CD4-positive, alpha-beta T cell treated with Interleukin-10 for 1 hour (primary cell): ENCODE data around the gene POU6F2.
A peak's percentile ranks its signal among the peaks of the same experiment; 100 is the strongest.

Source experiments
- DNase-seq: peaks from one replicate; pipeline ENCODE4 v3.0.0-alpha.2; 2020

The POU6F2 gene

DNA sequence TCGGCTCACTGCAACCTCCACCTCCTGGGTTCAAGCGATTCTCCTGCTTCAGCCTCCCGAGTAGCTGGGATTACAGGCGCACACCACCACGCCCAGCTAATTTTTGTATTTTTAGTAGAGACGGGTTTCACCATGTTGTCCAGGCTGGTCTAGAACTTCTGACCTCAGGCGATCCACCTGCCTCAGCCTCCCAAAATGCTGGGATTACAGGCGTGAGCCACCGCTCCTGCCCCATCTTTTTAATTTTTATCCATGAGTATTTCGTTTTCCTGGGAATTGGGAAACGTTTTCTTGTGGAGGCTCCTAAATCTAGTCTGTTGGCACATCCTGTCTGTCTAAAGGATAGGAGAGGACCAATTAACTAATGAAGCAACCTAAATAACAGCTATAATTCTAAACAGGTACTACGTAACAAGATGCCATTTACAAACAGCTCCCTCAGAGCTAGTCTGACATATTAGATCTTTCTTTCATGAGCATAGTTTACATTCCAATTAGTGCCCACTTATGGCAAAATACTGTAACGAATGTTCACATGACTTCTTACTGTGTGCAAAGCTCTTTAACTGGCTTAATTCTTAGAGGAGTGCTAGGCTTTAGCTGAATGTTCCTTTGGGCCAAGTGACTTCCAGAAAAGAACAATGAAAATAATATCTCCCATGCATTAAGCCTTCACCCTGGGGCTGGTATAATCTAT is 437.5 kb downstream of the POU6F2 start:
- no peak for DNase-seq

DNA sequence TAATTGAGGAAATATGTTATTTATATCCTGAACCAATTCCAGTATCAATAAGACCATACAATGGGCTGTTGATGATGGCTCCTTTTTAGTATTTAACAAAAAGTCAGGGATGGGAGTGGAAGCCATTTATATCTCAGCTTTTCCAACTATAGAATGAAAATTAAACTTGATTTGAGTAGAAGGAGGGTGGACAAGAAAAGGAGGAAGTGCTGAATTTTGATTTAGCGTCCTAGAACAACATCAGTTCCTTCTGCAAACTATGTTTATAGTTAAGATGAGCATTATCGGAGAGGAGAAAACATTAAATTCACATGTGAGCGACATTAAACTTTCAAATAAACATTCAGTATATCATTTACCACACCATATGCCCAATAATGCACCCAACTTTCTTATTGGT is 439.2 kb downstream of the POU6F2 start:
- no peak for DNase-seq

DNA sequence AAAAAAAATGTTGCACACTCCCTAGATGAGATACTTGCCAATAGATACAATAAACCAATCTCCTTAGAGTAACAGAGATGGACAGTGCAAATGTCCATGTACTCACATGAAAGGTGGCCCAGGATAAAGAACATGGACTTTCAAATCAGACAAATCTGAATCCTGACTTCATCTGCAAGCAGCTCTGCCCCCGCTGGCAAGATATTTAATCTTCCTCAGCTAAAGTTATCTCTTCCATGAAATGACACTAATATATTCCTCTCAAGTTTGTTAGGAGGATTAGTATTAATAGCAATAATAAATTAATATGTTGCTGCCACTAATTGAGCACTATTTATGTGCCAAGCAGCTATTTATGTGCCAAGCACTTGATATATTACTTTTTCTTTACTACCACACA is 439.9 kb downstream of the POU6F2 start:
- no peak for DNase-seq

DNA sequence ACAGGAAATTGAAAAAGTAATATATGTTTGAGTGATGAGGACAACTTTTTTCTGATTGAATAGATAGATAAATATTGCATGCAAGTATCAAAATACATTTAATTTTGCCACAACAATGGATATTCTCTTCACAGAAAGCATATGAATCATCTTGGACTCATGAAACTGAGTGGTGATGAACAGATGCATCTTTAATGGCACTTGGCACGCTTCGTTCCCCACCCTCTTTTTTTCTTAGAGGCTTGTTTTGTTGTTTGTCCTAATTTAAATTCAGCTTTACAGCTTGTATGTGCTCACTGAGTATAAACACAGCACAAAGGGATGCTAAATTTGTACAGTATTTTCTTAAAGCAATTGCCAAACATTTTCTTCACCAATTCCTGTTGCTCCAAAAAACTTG is 443.5 kb downstream of the POU6F2 start:
- no peak for DNase-seq

DNA sequence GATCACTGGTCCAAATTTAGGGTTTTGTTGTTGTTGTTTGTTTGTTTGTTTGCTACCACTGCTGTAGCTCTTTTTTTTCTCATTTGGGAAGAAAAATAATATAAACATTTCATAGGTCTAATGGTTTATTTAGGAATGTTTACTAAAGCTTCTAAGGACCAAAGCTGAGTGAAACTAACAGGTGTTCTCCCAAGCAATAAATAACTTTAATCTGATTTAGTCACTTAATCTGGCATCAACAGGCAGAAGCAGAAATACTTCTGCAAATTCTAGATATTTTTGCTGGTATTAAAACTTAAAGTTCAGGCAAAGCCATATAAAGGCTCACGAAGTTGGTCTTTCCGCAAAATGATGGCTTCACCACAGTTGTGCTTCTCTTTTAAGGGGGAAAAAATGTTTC is 444.0 kb downstream of the POU6F2 start:
- no peak for DNase-seq

DNA sequence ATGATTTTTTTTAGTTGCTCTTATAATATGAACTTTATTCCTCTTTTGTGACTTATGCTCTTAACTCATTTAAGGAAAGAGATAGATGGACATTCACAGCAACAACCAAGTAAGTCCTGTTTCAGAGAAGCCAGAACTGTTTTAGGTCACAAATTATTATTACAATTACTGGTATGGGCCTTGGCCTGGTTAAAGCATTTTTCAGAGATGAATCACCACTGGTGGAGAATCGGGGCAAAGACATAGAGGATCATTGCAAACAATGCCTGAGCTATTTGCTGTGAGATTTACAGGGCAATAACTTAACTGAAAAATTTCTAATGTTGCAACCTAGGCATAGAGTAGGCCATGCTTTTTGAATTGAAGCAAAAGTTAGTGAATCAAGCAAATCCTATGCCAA is 450.5 kb downstream of the POU6F2 start:
- DNase-seq: no peak

DNA sequence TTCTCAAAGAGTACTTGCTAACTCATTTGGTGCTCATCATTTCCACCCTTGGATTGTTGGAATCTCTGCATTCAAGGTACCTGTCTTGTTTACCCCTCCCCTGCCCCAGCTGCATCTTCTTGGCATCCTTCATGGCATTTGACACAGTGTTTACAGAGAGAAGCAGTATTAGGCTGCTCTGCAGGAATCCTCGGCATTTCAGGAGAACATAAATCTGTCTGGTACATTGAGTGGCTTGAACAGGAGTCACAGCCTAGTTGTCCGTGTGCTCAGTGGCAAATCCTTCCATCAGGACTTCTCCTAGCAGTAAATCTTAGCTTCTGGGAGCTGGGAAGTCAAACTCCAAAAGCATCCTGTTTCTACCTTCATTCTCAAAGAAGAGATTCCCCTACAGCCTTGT is 451.7 kb downstream of the POU6F2 start:
- no peak for DNase-seq

DNA sequence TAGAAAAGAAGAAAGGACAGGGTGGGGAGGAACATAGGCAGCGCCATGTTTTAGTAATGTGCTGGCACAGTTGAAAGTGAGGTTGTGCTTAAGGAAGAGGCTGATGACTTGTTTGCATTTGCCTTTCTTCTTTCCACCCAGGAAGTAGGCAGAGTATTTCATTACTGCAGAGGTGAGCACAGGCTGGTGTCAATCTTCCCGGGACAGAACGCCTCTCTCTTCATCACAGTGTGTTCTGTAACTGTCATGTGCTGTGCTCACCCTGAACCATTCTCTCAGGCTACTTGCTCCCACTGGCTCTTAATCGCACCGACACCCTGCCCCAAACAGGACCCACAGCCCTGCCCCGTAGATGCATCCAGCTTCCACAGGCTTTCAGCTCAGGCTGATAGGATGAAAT is 452.7 kb downstream of the POU6F2 start:
- no peak for DNase-seq

DNA sequence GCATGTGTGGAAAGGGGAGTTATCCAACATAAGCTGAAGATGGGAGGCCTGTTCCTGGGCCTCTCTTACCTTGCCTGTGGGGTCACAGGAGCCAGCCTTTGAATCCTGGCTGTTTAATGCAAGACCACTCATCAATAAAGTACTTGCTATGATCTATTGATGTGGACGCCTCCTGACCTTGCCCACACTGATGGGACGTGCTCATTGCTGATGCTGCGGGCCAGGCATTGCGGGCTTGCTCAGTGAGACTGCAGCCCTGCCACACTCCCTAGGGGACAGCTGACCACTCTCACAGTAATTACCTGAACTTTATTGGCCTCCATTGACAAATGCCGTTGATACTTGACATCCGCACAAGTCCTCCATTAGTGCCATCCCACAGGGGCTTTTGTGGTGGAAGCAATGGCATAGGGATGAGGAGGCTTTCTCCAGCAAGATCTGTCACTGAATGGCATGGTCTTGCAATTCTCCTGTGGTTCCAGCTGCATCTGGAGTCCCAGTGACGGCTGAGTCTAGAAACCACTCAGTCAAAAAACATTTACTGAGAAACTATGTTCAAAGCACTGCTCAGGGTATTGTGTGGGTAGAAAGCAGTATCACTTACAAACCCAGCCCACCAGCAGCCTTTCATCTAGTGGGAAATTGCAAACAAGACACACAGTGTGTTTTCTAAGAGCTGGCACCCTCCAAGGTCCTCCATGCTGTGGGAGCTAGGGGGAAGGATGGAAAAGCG is 453.4 kb downstream of the POU6F2 start:
- no peak for DNase-seq

DNA sequence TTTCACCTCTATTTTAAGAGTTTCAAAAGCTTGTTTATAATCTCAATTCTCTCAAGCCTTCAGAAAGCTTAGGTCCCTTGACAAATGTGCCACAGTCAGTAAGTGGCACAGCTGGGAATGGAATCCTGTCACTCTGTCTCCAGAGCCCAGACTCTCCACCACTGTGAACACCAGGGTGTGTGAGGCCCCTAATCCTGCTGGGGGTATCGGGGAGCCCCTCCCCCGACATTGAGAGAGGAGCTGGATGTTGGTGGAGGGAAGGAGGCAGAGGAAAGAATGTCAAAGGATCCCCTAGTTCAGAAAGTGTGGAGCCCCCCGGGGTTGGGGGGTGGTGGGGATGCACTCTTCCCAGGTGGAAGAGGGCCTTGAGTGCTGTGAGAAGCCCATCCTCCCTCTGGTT is 454.7 kb downstream of the POU6F2 start:
- no peak for DNase-seq

DNA sequence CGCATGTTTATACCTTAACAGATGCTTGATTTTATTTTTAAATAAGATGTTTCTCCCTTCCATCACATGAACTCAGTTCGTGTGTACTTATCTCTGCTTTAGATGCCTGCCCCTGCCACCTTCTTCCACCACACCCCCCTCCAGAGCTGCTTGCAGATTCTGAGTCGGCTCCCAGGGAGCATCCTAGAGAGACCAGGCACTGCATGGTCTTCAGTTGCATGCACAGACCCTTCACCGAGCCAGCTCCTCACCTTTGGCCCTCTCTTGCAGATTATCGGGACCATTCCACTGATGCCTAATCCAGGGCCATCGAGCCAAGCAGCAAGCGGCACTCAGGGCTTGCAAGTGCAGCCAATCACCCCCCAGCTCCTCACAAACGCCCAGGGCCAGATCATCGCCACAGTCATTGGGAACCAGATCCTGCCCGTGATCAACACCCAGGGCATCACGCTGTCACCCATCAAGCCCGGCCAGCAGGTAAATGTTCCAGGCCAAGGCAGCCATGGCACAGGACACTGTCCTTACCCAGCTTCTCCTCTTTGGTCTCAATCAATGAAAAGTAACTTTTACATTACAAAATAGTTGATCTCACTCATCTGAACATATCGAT is 455.2 kb downstream of the POU6F2 start:
- DNase-seq: no peak

DNA sequence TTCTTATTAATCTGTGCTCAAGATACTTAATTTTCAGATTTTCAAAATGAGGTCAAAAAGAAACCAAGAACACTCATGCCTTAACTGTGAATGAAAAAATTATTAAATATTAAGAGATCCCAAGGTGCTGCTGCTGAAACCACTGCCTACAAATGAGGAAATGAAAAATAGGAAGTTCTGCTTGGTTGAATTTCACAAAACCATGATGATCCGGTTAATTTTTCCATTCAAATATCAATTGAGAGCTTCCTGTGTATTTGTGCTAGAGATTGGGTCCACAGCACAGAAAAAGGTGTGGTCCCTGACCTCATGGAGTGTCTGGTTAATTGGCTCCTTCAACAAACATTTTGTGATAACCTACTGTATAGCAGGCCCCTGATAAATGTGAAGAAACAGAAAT is 455.8 kb downstream of the POU6F2 start:
- no peak for DNase-seq

DNA sequence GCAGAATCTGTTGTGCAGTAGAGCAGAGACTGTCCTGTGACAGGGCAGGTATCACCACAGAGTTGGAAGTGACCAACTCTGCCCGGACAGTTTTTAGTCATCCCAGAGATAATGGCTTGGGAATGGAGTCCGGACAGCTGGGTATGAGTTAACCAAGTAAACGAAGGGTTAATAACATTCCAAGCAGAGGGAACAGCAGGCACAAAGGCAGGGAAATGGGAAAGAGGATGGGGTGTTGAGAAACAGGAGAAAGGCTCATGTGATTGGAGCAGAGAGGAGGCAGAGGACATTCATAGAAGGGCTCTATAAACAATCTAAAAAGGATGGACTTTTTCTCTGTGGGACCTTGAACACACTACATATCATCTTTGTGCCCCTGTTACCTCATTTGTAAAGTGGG is 456.3 kb downstream of the POU6F2 start:
- no peak for DNase-seq

DNA sequence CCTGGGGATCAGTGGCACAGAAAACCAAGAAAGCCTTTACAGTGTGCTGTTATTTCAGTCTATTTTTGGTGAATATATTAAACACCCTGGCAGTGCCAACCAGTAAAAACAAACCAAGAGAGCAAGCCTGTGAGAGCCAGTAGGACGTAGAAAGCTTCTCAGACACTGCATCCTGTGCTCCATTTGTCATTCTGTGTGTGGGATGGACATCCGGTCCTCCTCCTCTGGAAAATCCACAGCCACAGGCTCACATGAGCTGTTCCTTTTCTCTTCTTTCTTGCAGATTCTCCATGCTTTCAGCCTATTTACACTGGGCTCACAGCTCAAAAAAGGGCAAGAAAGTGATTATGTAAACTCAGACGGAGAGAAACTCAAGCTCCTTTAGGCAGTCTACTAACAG is 468.8 kb downstream of the POU6F2 start:
- no peak for DNase-seq

DNA sequence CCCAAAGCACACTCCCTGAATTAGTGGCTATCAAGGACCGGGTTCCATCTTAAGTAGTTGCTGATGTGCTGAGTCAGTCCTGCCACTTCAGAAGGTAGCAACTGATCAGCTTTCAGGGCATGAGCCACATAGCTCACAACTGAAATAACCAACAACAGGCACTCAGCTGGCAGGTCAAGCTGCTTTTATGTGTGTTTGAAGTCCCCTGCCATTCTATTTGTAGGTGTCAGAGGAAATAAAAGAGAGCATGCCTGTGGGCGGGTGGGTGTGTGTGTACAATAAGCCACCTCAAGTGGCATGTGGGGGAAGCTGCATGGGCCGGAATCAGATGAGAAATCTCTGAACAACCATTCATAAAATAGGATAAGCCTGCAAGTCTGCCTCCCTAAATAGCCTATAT is 474.2 kb downstream of the POU6F2 start:
- DNase-seq: no peak

DNA sequence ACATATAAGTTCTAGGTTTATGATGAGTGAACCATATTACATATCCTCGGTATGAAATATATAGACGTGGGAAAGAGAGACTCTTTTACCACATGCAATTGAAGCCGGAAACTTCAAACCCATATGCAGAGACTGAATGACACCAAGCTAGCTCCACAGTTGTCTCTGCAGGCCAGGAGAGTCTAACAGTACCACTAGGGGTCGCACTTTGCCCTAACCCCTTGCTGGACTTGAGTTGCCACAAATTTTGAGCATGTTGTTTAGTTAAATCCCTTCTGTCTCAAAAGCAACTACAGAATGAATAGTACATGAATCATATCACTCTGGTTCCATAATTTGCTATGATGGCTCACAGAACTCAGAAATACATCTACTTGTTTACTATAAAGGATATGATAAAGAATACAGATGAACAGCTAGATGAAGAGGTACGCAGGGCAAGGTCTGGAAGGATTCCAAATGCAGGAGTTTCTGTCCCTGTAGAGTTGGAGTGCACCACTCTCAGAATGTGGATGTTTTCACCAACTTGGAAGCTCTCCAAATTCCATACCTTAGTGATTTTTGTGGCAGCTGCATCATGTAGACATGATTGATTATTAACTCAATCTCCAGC is 476.1 kb downstream of the POU6F2 start:
- DNase-seq: peak; percentile 45

DNA sequence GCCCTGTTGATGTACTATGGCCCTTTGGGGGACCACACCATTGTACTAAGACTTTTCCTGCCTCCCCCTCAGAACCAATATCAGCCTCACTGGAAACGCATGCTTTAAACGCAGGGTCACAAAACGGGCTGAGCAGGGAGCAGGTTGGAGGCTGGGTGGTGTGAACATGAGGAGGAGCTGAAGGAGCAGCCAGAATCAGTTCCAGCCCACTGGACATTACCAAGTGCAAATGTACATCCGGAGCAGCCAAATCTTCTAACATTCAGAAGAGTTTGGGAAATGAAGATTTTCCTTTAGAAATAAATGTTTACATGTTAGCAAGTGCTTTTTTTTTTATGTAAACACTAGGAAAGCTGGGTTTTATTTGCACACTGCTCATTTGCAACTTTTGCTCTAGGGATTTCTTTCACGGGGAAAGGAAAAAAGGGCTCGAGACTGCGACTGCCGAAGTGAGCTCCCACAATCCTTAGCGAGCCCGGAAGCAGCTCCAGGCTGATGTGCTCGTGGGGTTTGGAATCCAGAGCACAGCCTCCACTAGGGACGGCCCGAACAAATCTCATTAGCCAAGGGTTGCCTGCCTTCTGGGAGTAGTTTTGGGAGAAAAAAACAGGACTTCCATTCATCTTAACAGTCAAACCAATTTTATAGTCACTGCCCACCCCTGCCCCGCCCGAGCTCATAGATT is 480.5 kb downstream of the POU6F2 start:
- no peak for DNase-seq

DNA sequence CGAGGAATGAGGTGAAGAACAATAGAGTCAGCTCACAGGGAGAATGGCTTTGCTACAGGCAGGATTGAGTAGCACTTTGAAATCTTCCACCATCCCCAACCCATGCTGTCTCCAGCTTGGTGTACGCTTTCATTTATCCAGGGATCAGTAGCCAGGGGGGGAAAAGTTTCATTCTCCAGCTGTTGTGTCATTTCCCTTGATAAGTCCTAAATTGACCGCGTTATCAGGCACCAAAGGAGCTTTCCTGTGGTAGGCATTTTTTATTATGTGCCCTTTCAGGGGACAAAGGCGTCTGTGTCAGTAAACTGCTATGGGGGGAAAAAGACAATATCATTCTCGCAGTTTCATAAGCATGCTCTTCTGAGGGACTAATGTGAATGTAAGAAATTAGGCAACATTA is 481.9 kb downstream of the POU6F2 start:
- DNase-seq: no peak

DNA sequence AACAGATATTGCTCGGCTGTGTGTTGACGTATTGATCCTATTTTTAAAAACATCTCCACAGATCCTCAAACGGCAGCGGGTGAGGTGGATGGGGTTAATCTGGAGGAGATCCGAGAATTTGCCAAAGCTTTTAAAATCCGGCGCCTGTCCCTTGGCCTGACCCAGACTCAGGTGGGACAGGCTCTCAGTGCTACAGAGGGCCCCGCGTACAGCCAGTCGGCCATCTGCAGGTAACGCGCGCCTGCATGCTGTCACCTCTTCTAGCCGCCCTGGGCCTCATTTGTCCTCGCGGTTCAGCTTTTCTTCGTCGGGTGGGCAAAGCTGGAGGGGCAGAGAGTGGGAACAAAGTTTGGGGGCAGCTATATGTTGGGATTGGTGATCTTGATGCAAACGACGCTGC is 482.8 kb downstream of the POU6F2 start:
- DNase-seq: no peak

DNA sequence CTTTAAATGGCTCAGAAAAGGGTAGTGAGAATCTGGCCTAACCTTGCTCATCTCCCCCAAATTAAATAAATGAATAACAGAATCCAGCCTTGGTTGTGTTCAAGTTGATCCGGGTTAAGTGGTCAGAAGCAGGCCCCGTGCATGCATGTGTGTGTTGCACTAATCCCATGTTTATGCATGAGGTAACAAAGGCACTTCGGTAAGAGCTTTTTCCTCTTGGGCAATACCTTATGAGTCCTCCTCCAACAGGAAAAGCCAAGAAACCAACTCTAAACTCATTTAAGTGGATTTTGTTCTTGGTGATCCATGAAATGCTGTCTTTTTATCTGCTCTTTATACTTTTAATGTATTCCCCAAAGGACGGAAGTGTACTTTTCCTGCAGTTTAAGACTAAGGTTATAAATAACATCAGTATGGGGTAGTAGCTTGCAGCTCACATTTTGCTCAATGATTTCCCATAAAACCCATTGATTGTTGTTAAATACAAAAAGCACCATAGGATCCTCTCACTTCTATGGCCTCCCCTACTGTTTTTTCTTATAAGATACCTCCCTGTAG is 483.6 kb downstream of the POU6F2 start:
- DNase-seq: no peak

DNA sequence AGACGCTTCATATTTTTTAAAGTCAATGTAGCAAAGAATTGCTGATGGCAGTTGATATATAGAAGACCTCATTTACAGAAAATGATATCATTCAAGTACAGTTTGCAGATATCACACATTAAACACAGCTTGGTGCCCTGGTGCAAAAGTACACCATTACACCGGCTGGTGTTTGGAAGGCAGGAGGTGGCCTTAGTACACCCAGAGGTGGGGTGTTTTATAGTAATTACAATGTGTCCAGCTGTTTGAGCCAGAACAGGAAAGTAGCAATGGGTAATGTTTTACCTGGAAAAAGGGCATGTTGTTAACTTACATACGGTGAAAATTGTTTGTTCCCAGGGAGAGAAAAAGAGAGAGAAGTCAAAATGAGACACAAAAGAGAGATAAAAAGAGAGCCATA is 485.5 kb downstream of the POU6F2 start:
- no peak for DNase-seq

DNA sequence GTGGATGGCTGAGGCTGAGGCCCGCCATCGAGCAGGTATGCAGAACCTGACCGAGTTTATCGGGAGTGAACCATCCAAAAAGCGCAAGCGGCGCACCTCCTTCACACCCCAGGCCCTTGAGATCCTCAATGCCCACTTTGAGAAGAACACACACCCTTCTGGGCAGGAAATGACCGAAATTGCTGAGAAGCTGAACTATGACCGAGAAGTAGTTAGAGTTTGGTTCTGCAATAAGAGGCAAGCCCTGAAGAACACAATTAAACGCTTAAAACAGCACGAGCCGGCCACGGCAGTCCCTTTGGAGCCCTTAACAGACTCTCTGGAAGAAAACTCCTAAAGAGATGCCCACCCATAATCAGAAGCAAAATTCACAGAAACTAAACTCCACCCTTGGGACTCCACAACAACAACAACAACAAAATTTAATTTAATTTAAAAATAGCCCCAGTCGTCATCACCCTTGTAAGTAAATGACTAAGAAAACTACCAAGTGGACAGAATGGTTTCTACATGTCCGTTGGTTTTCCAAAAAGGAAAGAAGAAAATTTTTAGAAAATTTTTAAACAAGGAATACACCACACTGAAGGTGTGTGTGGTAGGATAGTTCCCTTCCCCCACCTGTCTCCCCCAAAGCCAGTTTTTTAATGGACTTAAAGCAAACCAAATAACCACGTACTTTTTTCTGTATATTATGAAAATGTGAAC is 486.8 kb downstream of the POU6F2 start:
- DNase-seq: no peak
